Measurements from ENCODE around the gene PSPH. TPM values are rescaled to one million over a fixed set of nuclear protein-coding genes. Genes with fewer than 3 reads are reported as not detected.
A peak's percentile ranks its signal among the peaks of the same experiment; 100 is the strongest.

The PSPH gene
- total RNA-seq, 6 experiments from 2014 or later, result 20.3 to 27.1 (median 21.8) TPM

DNA sequence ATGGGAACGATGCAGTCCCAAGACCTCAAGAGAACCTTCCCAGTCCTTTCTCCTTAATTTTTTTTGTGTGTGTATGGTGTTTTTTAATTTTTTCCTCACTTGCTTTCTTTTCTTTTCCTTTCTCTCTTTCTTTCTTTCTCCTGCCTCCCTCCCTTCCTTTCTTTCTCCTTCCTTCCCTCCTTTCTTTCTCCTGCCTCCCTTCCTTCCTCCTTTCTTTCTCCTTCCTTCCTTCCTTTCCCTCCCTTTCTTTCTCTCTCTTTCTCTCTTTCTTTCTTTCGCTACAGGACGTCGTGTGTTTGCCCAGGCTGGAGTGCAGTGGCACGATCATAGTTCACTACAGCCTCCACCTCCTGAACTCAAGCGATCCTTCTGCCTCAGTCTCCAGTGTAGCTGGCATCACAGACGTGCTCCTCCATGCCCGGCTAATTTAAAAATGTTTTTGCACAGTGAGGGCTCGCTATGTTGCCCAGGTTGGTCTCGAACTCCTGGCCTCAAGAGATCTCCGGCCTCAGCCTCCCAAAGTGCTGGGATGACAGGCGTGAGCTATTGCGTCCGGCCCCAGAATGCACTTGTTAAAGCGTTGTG, 87.6 kb downstream of the PSPH start:
- peak overlapping the region; percentile 45; the same call in 1 of the 2 replicates for H3K27ac Mint-ChIP-seq
- peaks cover 9% of the 10 kb centered on the region; the same call in 1 of the 2 replicates for H3K36me3 Mint-ChIP-seq (ENCODE audit: low read depth)
- no peaks in the 10 kb centered on the region for H3K9me3 Mint-ChIP-seq
- TF ChIP-seq, protein P1, sequence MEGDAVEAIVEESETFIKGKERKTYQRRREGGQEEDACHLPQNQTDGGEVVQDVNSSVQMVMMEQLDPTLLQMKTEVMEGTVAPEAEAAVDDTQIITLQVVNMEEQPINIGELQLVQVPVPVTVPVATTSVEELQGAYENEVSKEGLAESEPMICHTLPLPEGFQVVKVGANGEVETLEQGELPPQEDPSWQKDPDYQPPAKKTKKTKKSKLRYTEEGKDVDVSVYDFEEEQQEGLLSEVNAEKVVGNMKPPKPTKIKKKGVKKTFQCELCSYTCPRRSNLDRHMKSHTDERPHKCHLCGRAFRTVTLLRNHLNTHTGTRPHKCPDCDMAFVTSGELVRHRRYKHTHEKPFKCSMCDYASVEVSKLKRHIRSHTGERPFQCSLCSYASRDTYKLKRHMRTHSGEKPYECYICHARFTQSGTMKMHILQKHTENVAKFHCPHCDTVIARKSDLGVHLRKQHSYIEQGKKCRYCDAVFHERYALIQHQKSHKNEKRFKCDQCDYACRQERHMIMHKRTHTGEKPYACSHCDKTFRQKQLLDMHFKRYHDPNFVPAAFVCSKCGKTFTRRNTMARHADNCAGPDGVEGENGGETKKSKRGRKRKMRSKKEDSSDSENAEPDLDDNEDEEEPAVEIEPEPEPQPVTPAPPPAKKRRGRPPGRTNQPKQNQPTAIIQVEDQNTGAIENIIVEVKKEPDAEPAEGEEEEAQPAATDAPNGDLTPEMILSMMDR (IDR thresholded peaks at IDR 0.05), result no peak
- H3K27me3 Mint-ChIP-seq (ENCODE audit: insufficient read depth), result peaks cover 8% of the 10 kb centered on the region
- peak overlapping the region; percentile 81 for H3K4me3 Mint-ChIP-seq
- no peak for DNase-seq
- H3K4me1 Mint-ChIP-seq (ENCODE audit: low read depth), result peaks cover 41% of the 10 kb centered on the region

DNA sequence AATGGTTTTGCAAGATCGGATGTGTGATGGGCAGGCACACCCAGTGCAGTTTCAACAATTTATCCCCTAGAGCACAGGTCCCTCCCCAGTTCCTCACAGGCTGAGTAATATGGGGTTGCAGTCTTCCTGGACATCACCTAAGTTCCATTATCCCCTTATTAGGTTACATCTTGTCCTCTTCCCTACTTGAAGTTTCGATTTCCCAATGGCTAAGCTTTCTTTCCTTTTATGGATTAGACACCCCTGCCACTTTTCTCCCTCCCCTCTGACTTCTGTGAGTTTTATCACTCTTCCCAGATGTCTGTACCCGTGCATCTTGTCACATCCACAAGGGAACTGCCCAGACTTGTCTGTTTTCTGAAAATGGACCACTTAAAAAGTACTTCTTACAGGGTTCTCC, 89.2 kb downstream of the PSPH start:
- no peak for DNase-seq
- Mint-ChIP-seq H3K9me3 (no peaks in the 10 kb centered on the region), H3K4me3 (peak overlapping the region; percentile 2; the same call in 1 of the 2 replicates), H3K27ac (no peak overlapping the region), H3K36me3 (ENCODE audit: low read depth) (peaks cover 6% of the 10 kb centered on the region; the same call in 1 of the 2 replicates), H3K27me3 (ENCODE audit: insufficient read depth) (peaks cover 7% of the 10 kb centered on the region), H3K4me1 (ENCODE audit: low read depth) (peaks cover 37% of the 10 kb centered on the region)
- TF ChIP-seq, protein P1 (IDR thresholded peaks at IDR 0.05), result no peak

Other genes with a start within 250 kb of the PSPH start
- gene SEPTIN14, start 188.7 kb downstream of the PSPH start, total RNA-seq (2021; fragmentation: NEBNext Ultra II Directional; extraction: Animal tissue kit (Norgen Biotek cat#: 25700)), result not detected
- gene ZNF713, start 164.0 kb downstream of the PSPH start, total RNA-seq (2021; fragmentation: NEBNext Ultra II Directional; extraction: Animal tissue kit (Norgen Biotek cat#: 25700)), result under 1 TPM; 0.31 to 0.94 (median 0.70) TPM
- gene MRPS17, start 99.6 kb downstream of the PSPH start, total RNA-seq (2021; fragmentation: NEBNext Ultra II Directional; extraction: Animal tissue kit (Norgen Biotek cat#: 25700)), result 10 to 100 TPM; 14.5 to 20.1 (median 16.2) TPM
- gene NIPSNAP2, start 86.9 kb downstream of the PSPH start, total RNA-seq (2021; fragmentation: NEBNext Ultra II Directional; extraction: Animal tissue kit (Norgen Biotek cat#: 25700)), result 10 to 100 TPM; 27.6 to 34.0 (median 30.6) TPM
- 100 to 1,000 TPM; 164 to 197 (median 180) TPM for gene CCT6A, start 321 bp upstream of the PSPH start, total RNA-seq (2021; fragmentation: NEBNext Ultra II Directional; extraction: Animal tissue kit (Norgen Biotek cat#: 25700))
- gene SUMF2, start 12.8 kb upstream of the PSPH start, total RNA-seq (2021; fragmentation: NEBNext Ultra II Directional; extraction: Animal tissue kit (Norgen Biotek cat#: 25700)), result 100 to 1,000 TPM; 117 to 151 (median 127) TPM
- under 1 TPM in 5 of 6 experiments, not detected in 1; 0.19 to 0.68 (median 0.30) TPM for gene PHKG1, start 41.5 kb upstream of the PSPH start, total RNA-seq (2021; fragmentation: NEBNext Ultra II Directional; extraction: Animal tissue kit (Norgen Biotek cat#: 25700))
- 100 to 1,000 TPM; 386 to 430 (median 398) TPM for gene CHCHD2, start 55.0 kb upstream of the PSPH start, total RNA-seq (2021; fragmentation: NEBNext Ultra II Directional; extraction: Animal tissue kit (Norgen Biotek cat#: 25700))
- gene NUPR2, start 65.0 kb upstream of the PSPH start, total RNA-seq (2021; fragmentation: NEBNext Ultra II Directional; extraction: Animal tissue kit (Norgen Biotek cat#: 25700)), result not detected